HG03442 (cell line): ENCODE measurements around the gene FLACC1.

Experiments used
- ATAC-seq: cut with Tn5 transposase; IDR thresholded peaks from one replicate; pipeline ENCODE4 v1.9.1; 2021; ENCODE audit warnings: mild to moderate bottlenecking, moderate library complexity; ENCODE audit not compliant: unreplicated experiment

Gene FLACC1

DNA sequence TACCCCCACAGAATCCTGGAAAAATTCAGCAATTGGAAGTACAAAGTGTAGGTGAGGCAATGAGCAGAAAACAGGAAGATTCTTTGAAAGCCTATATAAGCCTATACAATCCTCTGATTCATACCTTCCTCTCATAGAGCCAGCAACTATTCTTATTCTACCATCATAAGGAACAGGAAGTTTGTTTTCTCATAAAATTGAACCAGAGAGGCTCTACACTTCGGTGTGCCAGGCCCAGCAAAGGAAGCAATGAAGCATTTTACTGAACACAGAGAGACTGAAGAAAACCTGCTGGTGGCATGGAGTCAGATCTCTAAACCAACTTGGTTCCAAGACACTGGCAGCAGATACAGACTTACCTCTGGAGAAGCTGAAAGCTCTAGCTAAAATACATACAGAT is 78.1 kb downstream of the FLACC1 start:
- ATAC-seq, result no peak

DNA sequence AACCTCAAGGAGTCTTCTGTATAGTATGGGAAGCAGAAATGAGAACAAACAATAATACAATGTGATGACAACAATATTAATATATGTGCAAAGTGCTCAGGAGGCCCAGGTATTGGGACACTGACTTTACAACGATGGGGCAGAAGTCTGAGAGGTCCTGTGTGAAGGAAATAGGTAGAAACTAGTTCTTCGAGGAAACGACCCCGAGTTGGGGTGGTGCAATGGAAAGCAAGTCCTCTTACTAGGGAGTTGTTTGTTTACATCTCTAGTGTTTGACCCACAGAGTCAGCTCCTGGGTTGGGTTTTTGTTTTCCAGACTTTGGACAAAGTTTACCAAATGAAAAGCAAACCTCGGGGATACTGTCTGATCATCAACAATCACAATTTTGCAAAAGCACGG is 80.6 kb downstream of the FLACC1 start:
- no peak for ATAC-seq

DNA sequence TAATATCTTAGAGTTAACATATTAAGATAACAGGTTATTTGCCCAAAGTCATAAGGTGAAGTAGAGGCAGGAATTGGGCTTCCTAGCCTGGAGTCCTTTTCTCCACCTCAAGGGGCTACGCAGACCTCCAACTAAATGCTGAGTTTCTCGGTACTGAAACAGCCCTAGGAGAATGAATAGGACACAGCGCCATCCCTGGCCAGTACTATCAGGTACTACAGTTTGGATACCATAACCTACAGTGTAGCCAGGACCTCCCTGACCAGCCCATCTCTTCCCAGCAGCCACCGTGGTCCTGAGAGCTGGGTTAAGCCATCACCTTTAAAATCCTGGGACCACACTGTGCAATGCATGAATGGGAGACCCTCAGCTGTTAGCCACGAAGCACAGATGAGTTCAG is 81.2 kb downstream of the FLACC1 start:
- ATAC-seq, result no peak

DNA sequence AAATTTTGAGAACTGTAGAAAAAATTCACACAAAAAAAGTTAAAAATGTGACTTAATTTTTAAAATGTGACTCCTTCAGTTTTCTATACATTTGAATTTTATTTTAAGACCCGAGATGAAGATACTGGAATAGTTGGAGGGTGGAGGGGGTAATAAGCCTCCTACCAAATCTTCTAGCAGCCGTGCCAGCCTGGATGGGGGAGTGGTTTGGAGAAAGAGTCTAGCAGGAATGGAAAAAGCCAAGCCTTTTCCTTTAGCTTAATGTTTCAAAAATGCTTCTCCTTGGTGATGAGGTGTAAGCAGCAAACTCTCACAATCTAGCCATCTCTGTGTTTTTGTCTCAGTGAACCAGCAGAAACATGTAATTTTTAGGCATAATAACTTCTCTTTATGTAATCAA is 82.1 kb downstream of the FLACC1 start:
- no peak for ATAC-seq

DNA sequence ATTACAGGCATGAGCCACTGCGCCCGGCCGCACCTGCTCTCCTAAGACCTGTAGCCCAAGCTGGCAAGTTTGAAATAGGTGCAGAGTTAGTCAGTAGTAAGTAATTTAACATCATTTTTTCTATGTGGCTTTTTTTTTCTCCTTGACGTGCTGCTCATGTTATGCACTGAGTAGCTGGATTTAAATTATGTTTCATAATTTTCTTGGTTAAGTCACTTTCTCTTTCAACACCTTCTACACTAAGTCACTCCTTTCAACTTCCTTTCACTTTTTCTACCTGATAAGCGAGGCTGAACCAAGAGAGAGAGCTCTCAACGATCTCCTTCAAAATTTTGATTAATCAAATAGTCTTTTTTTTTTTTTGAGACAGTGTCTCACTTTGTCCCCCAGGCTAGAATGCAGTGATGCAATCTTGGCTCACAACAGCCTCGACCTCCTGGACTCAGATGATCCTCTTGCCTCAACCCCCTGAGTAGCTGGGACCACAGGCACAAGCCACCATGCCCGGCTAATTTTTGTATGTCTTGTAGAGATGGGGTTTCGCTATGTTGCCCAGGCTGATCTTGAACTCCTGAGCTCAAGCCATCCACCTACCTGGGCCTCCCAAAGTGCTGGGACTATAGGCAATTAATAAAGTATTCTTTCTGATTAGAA is 83.7 kb downstream of the FLACC1 start:
- ATAC-seq, result no peak

DNA sequence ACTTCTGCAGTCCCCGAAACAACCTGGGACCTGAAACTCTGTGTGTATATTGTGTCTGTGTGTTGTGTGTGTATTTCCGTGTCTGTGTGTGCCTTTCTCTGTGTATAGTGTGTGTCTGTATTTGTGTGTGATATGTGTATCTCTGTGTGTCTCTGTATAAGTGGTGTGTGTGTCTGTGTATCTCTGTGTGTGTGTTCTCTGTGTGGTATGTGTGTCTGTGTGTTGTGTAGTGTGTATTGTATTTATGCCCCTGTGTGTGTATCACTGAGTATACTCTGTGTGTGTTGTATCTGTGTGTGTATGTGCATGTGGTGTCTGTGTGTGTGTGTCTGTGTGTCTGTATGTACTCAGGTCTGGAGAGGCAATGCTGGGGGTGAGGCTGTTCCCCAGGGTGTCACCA is 85.2 kb downstream of the FLACC1 start:
- no peak for ATAC-seq

DNA sequence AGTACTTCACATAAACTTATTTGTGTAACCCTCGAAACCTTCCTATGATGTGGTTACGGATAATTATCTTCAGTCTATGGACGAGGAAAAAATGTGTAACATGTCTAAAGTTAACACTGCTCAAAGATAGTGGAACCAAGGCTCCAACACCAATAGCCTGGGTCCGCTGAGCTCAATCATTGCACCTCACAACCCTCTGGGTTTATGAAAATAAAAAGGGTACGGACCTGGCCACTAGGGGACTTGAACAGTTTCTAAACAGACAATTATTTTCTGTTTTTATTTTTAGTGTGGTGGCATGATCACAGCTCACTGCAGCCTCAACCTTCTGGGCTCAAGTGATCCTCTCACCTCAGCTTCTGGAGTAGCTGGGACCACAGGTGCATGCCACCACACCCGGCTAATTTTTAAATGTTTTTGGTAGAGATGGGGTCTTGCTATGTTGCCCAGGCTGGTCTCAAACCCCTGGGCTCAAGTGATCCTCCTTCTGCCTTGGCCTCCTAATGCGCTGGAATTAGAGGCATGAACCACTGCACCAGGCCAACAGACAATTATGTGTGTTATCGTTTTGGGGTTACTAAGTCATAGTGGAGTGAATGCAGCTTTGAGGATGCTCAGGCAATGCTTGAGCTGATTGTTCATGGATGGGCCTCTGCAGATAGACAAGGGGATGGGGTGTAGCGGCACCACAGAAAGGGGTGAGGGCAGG is 86.7 kb downstream of the FLACC1 start:
- no peak for ATAC-seq

DNA sequence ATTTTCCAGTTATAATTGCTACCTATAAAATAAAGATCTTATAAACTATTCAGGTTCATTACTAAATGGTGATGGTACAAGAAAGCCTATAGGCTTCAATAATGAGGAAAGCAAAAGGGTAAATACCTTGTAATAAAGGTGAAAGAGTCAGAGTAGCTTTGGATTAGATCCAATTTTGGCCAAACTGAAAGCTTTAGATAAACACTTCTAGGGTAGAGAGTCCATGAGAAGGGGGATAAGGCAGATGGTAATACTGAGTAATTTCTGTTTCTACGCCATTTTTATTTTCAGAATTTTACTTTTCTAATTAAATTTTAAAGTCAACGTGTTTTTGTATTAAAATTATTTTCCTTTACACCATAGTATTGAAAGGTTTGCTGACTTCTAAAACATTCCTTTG is 87.4 kb downstream of the FLACC1 start:
- no peak for ATAC-seq

DNA sequence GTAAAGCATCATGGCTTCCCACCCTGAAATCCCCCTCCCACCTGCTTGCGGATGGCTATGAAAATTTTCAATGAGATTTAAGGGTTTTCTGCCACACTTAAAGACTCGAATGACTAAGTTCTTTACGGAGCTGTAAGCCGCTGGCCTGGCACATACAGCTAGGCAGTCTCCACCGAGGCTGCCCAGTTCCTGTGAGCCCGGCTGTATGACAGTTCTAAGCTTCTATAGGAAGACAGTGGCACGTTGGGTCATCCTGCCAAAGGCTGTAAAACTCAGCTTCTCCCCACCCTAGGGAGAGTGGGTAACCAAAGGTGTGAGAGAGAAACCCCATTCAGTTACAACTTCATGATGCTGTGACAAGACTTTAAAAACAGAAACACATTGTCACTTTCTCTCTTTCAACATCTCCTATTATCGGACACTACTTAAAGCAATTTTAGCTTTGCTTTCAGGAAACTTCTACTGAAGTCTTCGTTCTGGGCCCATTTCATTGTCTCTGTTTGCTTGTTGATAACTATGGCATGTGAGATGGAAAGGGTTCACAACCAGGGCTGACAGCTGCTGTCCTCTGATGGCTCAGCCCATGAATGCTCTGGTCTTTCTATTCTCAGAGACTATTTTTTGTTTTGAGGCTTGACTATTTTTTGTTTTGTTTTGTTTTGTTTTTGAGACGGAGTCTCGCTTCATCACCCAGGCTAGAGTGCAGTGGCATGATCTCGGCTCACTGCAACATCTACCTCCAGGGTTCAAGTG is 89.7 kb downstream of the FLACC1 start:
- ATAC-seq, result no peak

DNA sequence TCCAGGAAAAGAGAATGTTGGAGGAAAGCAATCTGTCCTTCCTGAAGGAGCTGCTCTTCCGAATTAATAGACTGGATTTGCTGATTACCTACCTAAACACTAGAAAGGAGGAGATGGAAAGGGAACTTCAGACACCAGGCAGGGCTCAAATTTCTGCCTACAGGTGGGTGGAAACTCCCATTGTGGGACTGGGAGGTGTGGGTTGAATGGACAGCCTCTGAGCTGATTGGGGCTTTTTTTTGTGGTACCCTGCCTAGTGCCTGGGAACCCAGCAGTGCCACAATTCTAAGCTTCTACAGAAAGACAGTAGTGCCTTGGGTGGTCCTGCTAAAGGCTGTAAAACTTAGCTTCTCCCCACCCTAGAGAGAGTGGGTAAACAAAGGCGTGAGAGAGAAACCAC is 90.5 kb downstream of the FLACC1 start:
- no peak for ATAC-seq

DNA sequence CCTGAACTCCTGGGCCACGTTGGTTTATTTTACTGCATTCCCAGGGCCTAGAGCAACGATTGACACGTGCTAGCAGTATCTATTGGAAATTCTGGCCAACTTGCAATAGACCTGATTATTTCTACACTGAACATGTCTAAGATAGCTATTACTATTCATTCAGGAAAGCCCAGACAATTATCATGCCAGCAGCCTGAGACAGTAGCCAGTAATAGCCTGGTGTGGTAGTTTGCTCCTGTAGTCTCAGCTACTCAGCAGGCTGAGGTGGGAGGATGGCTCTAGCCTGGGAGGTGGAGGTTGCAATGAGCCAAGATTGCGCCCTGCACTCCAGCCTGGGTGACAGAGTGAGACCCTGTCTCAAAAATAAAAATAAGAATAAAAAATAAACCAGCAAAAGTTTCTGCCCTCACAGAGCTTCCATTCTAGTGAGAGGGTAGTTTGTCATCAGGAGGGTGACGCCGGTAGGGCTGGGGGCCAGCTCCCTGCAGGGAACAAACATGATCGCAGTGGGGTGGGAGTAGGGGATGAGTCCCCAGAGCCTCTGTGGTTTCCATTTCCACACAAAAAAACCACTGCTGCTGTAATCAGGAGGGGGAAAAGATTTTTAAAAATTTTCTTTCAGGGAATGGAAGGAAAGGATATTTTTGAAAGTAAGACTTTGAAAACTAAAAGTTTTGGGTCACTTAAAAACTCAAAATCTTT is 92.5 kb downstream of the FLACC1 start:
- ATAC-seq, result no peak

DNA sequence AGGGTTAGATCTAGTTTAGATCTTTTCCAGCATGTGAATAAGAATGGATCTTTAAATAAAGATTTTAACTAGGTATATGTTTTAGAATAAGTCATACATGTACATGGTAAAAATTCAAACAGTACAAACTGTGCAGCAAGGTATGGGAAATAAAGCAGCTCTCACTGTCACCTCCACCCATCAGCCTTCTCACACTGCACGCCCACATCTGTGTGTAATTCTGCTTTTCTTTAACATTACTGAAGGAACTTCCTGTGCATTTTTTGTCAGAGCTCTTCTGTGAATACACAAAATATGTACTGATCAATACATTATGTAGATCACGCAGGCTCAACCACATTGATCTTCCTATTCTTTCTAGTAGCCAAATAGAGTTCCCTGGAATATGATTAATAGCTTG is 93.4 kb downstream of the FLACC1 start:
- ATAC-seq, result no peak

DNA sequence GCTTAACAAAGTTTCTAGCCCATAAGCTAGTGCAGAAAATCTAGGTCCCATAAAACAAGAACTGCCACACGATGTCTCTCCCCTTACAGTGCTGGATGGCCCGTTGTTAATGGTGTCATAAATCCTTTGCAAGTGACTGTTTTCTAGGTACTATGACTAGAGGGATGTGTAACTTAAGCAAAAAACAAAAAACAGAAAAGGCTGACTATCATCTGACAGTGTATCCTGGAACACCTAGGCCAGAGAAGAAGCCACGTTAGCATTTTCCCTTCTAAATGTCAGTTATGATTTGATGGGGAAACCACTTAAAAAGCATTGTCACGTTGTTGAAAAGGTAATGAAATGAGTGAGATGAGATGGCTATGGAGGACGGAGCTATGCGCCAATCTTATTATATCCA is 94.4 kb downstream of the FLACC1 start:
- no peak for ATAC-seq

DNA sequence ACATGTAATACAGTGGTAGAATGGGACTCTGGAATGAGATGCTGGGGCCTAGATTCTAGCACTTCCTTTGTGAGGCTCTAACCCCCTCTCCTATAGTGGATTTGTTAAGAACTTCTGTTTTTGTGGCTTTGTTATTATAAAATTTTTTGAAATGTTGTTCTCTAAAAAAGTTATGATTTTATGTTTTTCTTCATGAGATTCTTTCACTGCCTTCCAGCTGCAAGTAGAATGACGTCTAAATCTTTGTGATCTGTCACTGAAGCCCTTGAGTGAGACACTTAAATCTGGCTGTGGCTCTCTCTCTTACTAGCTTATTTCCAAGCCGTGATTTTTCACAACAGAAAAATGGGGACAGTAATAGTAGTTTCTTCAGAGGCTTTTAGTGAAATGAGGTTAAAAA is 95.2 kb downstream of the FLACC1 start:
- no peak for ATAC-seq

DNA sequence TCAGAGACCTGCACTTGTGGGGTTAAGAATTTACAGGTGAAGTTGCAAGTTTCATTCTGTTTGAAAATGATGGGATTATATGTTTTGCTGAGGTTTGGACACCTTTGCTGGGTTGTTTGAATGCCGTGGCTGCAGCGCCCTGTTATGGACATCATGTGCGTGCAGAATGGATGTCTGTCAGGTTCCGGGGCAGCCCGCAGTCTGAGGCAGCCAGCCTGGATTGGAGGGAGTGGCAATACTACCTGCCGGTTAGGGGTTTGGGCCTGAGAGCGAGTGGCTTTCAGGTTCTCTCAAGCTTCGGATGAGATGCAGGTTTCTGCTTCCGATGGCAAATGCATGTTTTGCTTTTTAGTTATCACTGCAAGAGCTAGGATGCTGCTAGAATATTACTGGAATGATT is 95.7 kb downstream of the FLACC1 start:
- no peak for ATAC-seq

DNA sequence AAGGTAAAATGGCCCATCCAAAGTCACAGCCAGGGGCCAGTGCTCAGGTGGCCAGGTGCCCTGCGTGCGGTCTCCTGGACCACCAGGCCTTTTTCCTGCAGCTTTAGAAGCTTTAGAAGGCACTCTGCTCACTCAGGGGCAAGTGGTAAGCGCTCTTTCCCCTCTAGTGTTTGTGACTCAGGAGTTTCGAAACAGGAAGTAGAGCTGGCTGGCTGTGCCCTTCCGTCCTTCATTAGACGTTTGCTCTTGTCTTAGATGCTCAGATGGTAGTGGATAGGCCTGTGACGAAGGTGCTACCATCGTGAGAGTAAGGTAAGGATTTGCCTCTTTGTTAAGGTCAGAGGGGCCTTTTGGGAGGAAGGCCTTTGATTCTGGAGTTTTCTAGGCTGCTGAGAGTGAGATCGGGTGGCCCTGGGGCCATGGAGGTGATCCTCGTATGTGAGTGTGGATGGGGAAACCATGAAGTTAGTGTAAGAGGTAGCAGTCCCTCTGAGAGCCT is 96.8 kb downstream of the FLACC1 start, which contains the start of gene CASP8:
TSS of gene CASP8 (plus strand) at position 235 of the 499 bp plus-strand sequence. CDS start 5,951 bp downstream, outside the sequence.
- peak; percentile 29 for ATAC-seq

DNA sequence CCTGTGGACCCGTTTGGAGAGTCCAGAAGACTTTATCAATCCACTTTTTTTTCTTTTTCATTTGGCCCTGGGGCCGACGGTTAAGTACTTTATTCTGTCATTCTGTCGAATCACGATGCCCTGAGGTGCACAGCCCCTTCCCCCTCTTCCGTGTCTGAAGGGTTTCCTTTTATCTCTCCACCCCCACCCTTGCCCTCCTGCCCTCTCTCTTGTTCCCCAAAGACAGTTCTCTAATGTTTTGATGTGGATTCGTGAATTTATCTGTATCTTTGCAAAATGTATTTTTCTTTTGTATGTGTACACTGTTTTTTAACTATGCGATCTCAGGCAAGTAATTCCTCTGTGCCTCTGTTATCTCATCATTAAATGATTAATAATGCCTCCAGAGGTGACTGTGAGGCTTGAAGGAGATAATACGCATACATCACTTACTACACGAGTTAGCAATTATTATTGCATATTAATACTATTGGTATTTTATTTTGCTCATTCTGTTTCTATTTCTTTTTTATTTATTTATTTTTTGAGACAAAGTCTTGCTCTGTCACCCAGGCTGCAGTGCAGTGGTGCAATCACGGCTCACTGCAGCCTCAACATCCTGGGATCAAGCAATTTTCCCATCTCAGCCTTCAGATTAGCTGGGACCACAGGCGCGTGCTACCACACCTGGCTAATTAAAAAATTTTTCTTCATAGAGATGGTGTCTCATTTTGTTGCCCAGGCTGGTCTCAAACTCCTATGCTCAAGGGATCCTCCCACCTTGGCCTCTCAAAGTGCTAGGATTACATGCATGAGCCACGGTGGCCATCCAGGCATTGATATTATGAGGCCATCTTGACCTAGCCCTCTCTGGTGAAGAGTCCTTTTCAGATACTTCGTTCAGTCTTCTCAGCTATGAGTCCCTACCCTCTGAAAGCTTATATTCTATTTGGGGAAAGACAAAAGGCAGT is 98.2 kb downstream of the FLACC1 start:
- no peak for ATAC-seq

DNA sequence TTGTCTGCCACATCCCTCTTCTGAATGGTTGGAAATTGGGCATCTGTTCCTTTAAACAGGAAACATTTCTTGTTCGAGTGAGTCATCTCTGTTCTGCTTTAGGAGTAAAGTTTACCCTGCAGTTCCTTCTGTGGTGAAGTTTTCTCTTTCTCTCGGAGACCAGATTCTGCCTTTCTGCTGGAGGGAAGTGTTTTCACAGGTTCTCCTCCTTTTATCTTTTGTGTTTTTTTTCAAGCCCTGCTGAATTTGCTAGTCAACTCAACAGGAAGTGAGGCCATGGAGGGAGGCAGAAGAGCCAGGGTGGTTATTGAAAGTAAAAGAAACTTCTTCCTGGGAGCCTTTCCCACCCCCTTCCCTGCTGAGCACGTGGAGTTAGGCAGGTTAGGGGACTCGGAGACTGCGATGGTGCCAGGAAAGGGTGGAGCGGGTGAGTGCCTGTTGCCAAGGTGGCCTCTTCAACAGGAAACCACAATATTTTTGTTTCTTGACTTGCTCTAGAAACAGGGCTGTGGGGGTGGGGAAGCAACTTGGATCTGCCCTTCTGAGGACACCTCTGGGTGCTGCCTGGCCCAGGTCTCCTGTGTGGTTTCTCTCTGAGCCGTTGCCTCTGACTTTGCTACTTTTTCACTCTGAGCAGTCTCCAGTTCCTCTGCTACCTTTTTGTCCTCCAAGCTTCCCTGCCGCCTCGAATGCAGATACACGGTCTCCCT is 99.0 kb downstream of the FLACC1 start:
- ATAC-seq, result peak; percentile 53

DNA sequence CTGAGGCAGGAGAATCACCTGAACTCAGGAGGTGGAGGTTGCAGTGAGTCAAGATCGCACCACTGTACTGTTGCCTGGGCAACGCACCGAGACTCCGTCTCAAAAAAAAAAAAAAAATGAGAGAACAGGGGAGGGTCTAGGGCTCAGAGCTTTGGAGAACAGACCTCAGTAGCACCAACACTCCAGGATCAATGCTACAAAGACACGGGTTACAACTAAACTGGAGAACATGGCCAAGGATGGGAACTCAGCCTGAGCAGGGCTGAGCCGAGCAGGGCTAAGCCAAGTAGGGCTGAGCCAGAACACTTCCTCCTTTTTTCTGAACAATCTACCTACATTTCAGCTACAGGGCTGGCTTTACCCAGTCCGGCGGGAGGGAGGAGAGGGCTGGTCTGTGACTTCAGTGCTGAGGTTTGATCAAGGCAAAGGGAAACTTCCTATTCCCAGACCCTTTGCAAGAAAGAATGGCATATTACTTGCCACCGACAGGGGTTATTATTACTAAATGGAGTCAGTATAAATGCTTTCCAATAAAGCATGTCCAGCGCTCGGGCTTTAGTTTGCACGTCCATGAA is 99.7 kb downstream of the FLACC1 start:
- ATAC-seq, result peak; percentile 45
